ENCODE data around the gene PPP2R1B.

PPP2R1B gene

GRCh38 chr11:111727431-111727830 is 38.8 kb downstream of the PPP2R1B start:
- no peak overlapping the region for H3K27ac ChIP-seq
- no peak overlapping the region for H3K4me3 ChIP-seq (ENCODE audit: low read depth in 1 of 2, low read length in 1 of 2)
- H3K27me3 ChIP-seq = no peaks in the 10 kb centered on the region
- no peaks in the 10 kb centered on the region for H3K4me1 ChIP-seq (ENCODE audit: control insufficient read depth in 1 of 2, insufficient read depth in 1 of 2, low read depth in 1 of 2, low read length in 1 of 2)
- H3K36me3 ChIP-seq = peaks cover 55% of the 10 kb centered on the region
- H3K9me3 ChIP-seq = no peaks in the 10 kb centered on the region
- TF ChIP-seq CTCF (IDR thresholded peaks at IDR 0.05) = no peak

GRCh38 chr11:111726301-111726713 is 39.9 kb downstream of the PPP2R1B start:
- no peak for TF ChIP-seq CTCF (IDR thresholded peaks at IDR 0.05)
- Histone ChIP-seq H3K27me3 (no peaks in the 10 kb centered on the region), H3K4me3 (ENCODE audit: low read depth in 1 of 2, low read length in 1 of 2) (no peak overlapping the region), H3K4me1 (ENCODE audit: control insufficient read depth in 1 of 2, insufficient read depth in 1 of 2, low read depth in 1 of 2, low read length in 1 of 2) (no peaks in the 10 kb centered on the region), H3K36me3 (peaks cover 66% of the 10 kb centered on the region), H3K27ac (no peak overlapping the region), H3K9me3 (no peaks in the 10 kb centered on the region)

- H3K27ac ChIP-seq = no peak overlapping the region
- no peaks in the 10 kb centered on the region for H3K4me1 ChIP-seq (ENCODE audit: control insufficient read depth in 1 of 2, insufficient read depth in 1 of 2, low read depth in 1 of 2, low read length in 1 of 2)
- no peaks in the 10 kb centered on the region for H3K9me3 ChIP-seq
- no peak for TF ChIP-seq CTCF (IDR thresholded peaks at IDR 0.05)
- peaks cover 68% of the 10 kb centered on the region for H3K36me3 ChIP-seq
- no peak overlapping the region for H3K4me3 ChIP-seq (ENCODE audit: low read depth in 1 of 2, low read length in 1 of 2)
- no peaks in the 10 kb centered on the region for H3K27me3 ChIP-seq
Observed at GRCh38 chr11:111725621-111726020, 40.6 kb downstream of the PPP2R1B start.

- H3K36me3 ChIP-seq = peaks cover 78% of the 10 kb centered on the region
- no peak for TF ChIP-seq CTCF (IDR thresholded peaks at IDR 0.05)
- no peak overlapping the region for H3K4me3 ChIP-seq (ENCODE audit: low read depth in 1 of 2, low read length in 1 of 2)
- no peaks in the 10 kb centered on the region for H3K27me3 ChIP-seq
- no peaks in the 10 kb centered on the region for H3K9me3 ChIP-seq
- H3K4me1 ChIP-seq (ENCODE audit: control insufficient read depth in 1 of 2, insufficient read depth in 1 of 2, low read depth in 1 of 2, low read length in 1 of 2) = no peaks in the 10 kb centered on the region
- no peak overlapping the region for H3K27ac ChIP-seq
Observed at GRCh38 chr11:111724615-111725129, 41.5 kb downstream of the PPP2R1B start.

- Histone ChIP-seq H3K36me3 (peaks cover 79% of the 10 kb centered on the region), H3K4me1 (ENCODE audit: control insufficient read depth in 1 of 2, insufficient read depth in 1 of 2, low read depth in 1 of 2, low read length in 1 of 2) (no peaks in the 10 kb centered on the region), H3K9me3 (no peaks in the 10 kb centered on the region), H3K4me3 (ENCODE audit: low read depth in 1 of 2, low read length in 1 of 2) (no peak overlapping the region), H3K27ac (no peak overlapping the region), H3K27me3 (no peaks in the 10 kb centered on the region)
- no peak for TF ChIP-seq CTCF (IDR thresholded peaks at IDR 0.05)
Observed at GRCh38 chr11:111723595-111723994, 42.6 kb downstream of the PPP2R1B start.

GRCh38 chr11:111722501-111722900 is 43.7 kb downstream of the PPP2R1B start:
- Histone ChIP-seq H3K9me3 (no peaks in the 10 kb centered on the region), H3K4me3 (ENCODE audit: low read depth in 1 of 2, low read length in 1 of 2) (no peak overlapping the region), H3K27ac (no peak overlapping the region), H3K36me3 (peaks cover 77% of the 10 kb centered on the region), H3K4me1 (ENCODE audit: control insufficient read depth in 1 of 2, insufficient read depth in 1 of 2, low read depth in 1 of 2, low read length in 1 of 2) (no peaks in the 10 kb centered on the region), H3K27me3 (no peaks in the 10 kb centered on the region)
- no peak for TF ChIP-seq CTCF (IDR thresholded peaks at IDR 0.05)

Measured in neutrophil (primary cell).